Ovary (tissue), 3 donors: Measurements from ENCODE around the gene SUMO3.

ENCODE experiments used
- POLR2A ChIP-seq: fragments of 450-650 bp; IDR thresholded peaks from one replicate; pipeline ENCODE4 v1.6.1; 2017; ENCODE audit warnings: antibody characterized with exemption, mild to moderate bottlenecking, moderate library complexity
- TF ChIP-seq, protein P1 (sequence below), 3 donors: fragments of 450-650 bp in 2 of 3; fragments of 200-600 bp in 1 of 3; IDR thresholded peaks; one replicate each; pipeline versions ENCODE4 v1.5.1 to v1.8.0; 2016 to 2022; ENCODE audit warnings: antibody characterized with exemption in 3 of 3, mild to moderate bottlenecking in 1 of 3
- donor health status: DM: no; HTN: no; CAD: no.

DNA sequence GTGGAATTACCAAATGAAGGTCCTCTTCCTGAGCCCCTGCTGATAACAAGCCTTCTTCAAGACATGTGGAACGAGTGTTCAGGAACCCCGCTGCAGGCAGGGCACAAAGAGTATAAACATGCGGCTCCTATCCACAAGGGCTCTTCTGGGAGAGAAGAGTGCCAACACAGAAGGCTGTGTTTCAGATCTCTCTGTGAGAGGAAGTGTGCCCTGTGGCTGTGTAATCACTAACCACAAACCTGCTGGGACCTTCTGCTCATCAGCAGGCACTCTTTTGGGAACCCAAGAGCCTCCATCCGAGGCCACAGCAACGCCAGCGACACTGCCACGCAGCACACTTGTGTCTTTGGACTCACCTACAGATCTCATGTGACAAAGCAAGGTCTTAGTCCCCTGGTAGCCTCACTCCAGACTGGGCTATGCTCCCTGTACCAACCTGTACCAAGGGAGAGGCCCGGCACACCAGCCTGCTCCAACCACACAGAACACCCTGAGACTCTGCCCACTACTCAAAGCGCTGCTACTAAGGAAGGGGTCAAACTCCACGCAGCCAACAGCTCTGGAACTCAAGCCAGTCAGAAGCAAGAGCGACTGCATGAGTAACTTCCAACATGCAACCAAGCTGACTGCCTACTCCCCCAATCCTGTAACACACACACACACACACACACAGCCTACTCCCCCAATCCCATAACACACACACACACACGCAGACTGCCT is 47.9 kb upstream of the SUMO3 start:
- no peak for TF ChIP-seq POLR2A
- TF ChIP-seq, protein P1, sequence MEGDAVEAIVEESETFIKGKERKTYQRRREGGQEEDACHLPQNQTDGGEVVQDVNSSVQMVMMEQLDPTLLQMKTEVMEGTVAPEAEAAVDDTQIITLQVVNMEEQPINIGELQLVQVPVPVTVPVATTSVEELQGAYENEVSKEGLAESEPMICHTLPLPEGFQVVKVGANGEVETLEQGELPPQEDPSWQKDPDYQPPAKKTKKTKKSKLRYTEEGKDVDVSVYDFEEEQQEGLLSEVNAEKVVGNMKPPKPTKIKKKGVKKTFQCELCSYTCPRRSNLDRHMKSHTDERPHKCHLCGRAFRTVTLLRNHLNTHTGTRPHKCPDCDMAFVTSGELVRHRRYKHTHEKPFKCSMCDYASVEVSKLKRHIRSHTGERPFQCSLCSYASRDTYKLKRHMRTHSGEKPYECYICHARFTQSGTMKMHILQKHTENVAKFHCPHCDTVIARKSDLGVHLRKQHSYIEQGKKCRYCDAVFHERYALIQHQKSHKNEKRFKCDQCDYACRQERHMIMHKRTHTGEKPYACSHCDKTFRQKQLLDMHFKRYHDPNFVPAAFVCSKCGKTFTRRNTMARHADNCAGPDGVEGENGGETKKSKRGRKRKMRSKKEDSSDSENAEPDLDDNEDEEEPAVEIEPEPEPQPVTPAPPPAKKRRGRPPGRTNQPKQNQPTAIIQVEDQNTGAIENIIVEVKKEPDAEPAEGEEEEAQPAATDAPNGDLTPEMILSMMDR (IDR thresholded peaks at IDR 0.05): no peak
